Measurements from ENCODE around the gene CA7.

GRCh38 chr16:66842765-66843164 is 1.4 kb upstream of the CA7 start:
- TF ChIP-seq EP300 (IDR thresholded peaks at IDR 0.05), result no peak
- TF ChIP-seq, protein P1, sequence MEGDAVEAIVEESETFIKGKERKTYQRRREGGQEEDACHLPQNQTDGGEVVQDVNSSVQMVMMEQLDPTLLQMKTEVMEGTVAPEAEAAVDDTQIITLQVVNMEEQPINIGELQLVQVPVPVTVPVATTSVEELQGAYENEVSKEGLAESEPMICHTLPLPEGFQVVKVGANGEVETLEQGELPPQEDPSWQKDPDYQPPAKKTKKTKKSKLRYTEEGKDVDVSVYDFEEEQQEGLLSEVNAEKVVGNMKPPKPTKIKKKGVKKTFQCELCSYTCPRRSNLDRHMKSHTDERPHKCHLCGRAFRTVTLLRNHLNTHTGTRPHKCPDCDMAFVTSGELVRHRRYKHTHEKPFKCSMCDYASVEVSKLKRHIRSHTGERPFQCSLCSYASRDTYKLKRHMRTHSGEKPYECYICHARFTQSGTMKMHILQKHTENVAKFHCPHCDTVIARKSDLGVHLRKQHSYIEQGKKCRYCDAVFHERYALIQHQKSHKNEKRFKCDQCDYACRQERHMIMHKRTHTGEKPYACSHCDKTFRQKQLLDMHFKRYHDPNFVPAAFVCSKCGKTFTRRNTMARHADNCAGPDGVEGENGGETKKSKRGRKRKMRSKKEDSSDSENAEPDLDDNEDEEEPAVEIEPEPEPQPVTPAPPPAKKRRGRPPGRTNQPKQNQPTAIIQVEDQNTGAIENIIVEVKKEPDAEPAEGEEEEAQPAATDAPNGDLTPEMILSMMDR (IDR thresholded peaks at IDR 0.05), result no peak

Data from upper lobe of left lung (tissue), 4 donors.